K562 (cell line): ENCODE results near the gene PRKG1. TPM values are rescaled to one million over a fixed set of nuclear protein-coding genes. Genes with fewer than 3 reads are reported as not detected.

ENCODE experiments used
- ATAC-seq: fragments of 200-7000 bp; cut with Tn5 transposase; 3 replicates; pipeline ENCODE4 v1.9.1; 2020; ENCODE audit warnings: moderate library complexity
- BruUV-seq: library from RNA; stranded (reverse); fragments of 400-500 nt; replicated peaks from 2 replicates; lab custom pipeline; 2021; lab: Mats Ljungman, UMichigan
- CTCF ChIA-PET: fragments of 300-600 bp; formaldehyde crosslinking; extraction: SDS; loops from one replicate; lab custom pipeline; 2021; ENCODE audit warnings: low intra/inter-chr PET ratio; lab: Yijun Ruan, JAX
- POLR2A ChIA-PET: fragments of 300-600, 350-650 bp; sonication (Branson Sonifier 250); formaldehyde crosslinking; extraction: SDS; loops from one replicate; lab custom pipeline; 2021; ENCODE audit warnings: antibody characterized with exemption, inconsistent platforms; lab: Yijun Ruan, JAX
- DNase-seq, 4 experiments: peaks; one replicate each; pipeline versions ENCODE4 v3.0.0 to v3.0.0-alpha.2; 2011 to 2018; ENCODE audit warnings: low spot score in 3 of 4, mixed read lengths in 3 of 4; ENCODE audit errors: extremely low read depth in 1 of 4
- FAIRE-seq: peaks from 2 replicates; lab custom pipeline; 2011; peaks lifted over from hg19 to GRCh38; lab: Jason Lieb, UNC
- H2AFZ ChIP-seq: 2 replicates; pipeline ENCODE4 v1.6.0; 2011; ENCODE audit warnings: low read depth, low read length, control low read depth, inconsistent platforms
- H3K27ac ChIP-seq: fragments of 200-600 bp; 3 replicates; pipeline ENCODE4 v1.8.0; 2011; ENCODE audit warnings: low read depth, mild to moderate bottlenecking, control low read depth, inconsistent platforms, low read length, moderate library complexity, mixed read lengths; ENCODE audit errors: extremely low read depth
- H3K27me3 ChIP-seq, 2 experiments: fragments of 300-600 bp in 1 of 2; 2 replicates in 1 of 2; 3 replicates in 1 of 2; pipeline versions ENCODE4 v1.6.0 to v1.8.0; 2011; ENCODE audit warnings: inconsistent platforms in 2 of 2, low read length in 2 of 2, mild to moderate bottlenecking in 1 of 2, mixed read lengths in 1 of 2, moderate library complexity in 1 of 2; ENCODE audit not compliant: control insufficient read depth in 2 of 2, insufficient read depth in 2 of 2
- H3K36me3 ChIP-seq: fragments of 300-600 bp; 3 replicates; pipeline ENCODE4 v1.8.0; 2011; ENCODE audit warnings: mild to moderate bottlenecking, low read length, inconsistent platforms; ENCODE audit not compliant: control insufficient read depth, insufficient read depth
- H3K4me1 ChIP-seq, 2 experiments: fragments of 200-600 bp in 1 of 2; replicated peaks in 1 of 2; 2 replicates in 1 of 2; 3 replicates in 1 of 2; pipeline versions ENCODE4 v1.5.1 to v1.8.0; 2011; ENCODE audit warnings: inconsistent platforms in 2 of 2, low read length in 2 of 2, mild to moderate bottlenecking in 1 of 2, mixed read lengths in 1 of 2, moderate library complexity in 1 of 2; ENCODE audit not compliant: control insufficient read depth in 2 of 2, insufficient read depth in 2 of 2
- H3K4me2 ChIP-seq: 2 replicates; pipeline ENCODE4 v1.6.1; 2011; ENCODE audit warnings: low read length, control low read depth, inconsistent platforms, mixed read lengths; ENCODE audit not compliant: insufficient read depth
- H3K4me3 ChIP-seq: fragments of 200-600 bp; sonication (generic), shearing (Covaris generic); 2 replicates; pipeline ENCODE4 v1.5.1; 2016; ENCODE audit warnings: control low read depth, inconsistent platforms
- H3K79me2 ChIP-seq: fragments of 200-600 bp; 3 replicates; pipeline ENCODE4 v1.8.0; 2011; ENCODE audit warnings: low read length, inconsistent platforms; ENCODE audit not compliant: control insufficient read depth, insufficient read depth
- H3K9ac ChIP-seq, 2 experiments: 2 replicates each; pipeline versions ENCODE4 v1.6.0 to v1.6.1; 2011; ENCODE audit warnings: low read depth in 2 of 2, low read length in 2 of 2, control low read depth in 1 of 2, inconsistent platforms in 1 of 2, mild to moderate bottlenecking in 1 of 2, mixed read lengths in 1 of 2; ENCODE audit not compliant: insufficient read depth in 1 of 2
- H3K9me1 ChIP-seq: one replicate; pipeline ENCODE4 v1.6.0; 2011; ENCODE audit warnings: inconsistent platforms, mild to moderate bottlenecking, low read length, moderate library complexity; ENCODE audit not compliant: control insufficient read depth, insufficient read depth
- H3K9me3 ChIP-seq: replicated peaks from 2 replicates; pipeline ENCODE4 v1.5.1; 2011; ENCODE audit warnings: low read depth, low read length, inconsistent platforms; ENCODE audit not compliant: control insufficient read depth, insufficient read depth
- H4K20me1 ChIP-seq: replicated peaks from 2 replicates; pipeline ENCODE4 v1.6.1; 2011; ENCODE audit warnings: low read length, inconsistent platforms, mixed read lengths; ENCODE audit not compliant: control insufficient read depth, insufficient read depth
- GABPB1 ChIP-seq: sonication (generic); formaldehyde crosslinking; IDR thresholded peaks from 2 replicates; pipeline ENCODE4 v1.8.0; 2022; ENCODE audit warnings: mild to moderate bottlenecking, missing genetic modification reagents
- KLF13 ChIP-seq: fragments of 450-650 bp; IDR thresholded peaks from 2 replicates; pipeline ENCODE4 v1.6.1; 2016; ENCODE audit warnings: missing genetic modification characterization, low read depth, mild to moderate bottlenecking, missing compliant biosample characterization, moderate library complexity, borderline replicate concordance
- MAFF ChIP-seq: IDR thresholded peaks from 2 replicates; pipeline ENCODE4 v1.6.1; 2012; ENCODE audit warnings: low read length, improper control_type of control experiment
- RBM34 ChIP-seq: fragments of 200-400 bp; formaldehyde crosslinking; IDR thresholded peaks from 2 replicates; pipeline ENCODE4 v1.6.1; 2018; ENCODE audit warnings: low read length, borderline replicate concordance; ENCODE audit not compliant: insufficient read depth
- RERE ChIP-seq: sonication (generic); formaldehyde crosslinking; IDR thresholded peaks from 2 replicates; pipeline ENCODE4 v1.8.0; 2023; ENCODE audit warnings: missing genetic modification reagents, mild to moderate bottlenecking, borderline replicate concordance
- ZNF316 ChIP-seq: fragments of 450-650 bp; IDR thresholded peaks from 2 replicates; pipeline ENCODE4 v1.6.1; 2016
- ZNF766 ChIP-seq: fragments of 200-800 bp; sonication (Bioruptor generic); conservative IDR thresholded peaks from 2 replicates; pipeline ENCODE4 v1.6.1; 2016; ENCODE audit warnings: missing genetic modification characterization, missing compliant biosample characterization
- WGBS: fragments of 100-300 bp; shearing (Covaris generic); methylation state at CpG from one replicate; pipeline ENCODE4 v1.1.6; 2016; ENCODE audit warnings: low coverage, mixed read lengths; ENCODE audit not compliant: insufficient coverage; ENCODE audit errors: missing lambda C conversion rate; 5-methylcytosine and 5-hydroxymethylcytosine counted together
- in situ Hi-C: fragments of 300-500 bp; cut with MboI; formaldehyde crosslinking; loops from 4 replicates; pipeline ENCODE4 v1.15.0; 2018; ENCODE audit warnings: inconsistent platforms, mixed read lengths
- intact Hi-C: fragments of 100-400 bp; cut with micrococcal nuclease; formaldehyde crosslinking; loops from 2 replicates; pipeline ENCODE4 v1.14.2; 2022
- polyA plus RNA-seq, 8 experiments: library from polyadenylated mRNA; depleted of rRNA in 4 of 8; stranded (reverse) in 5 of 8; unstranded in 3 of 8; fragments of >200 nt; fragmentation: Nextera tagmentation in 2 of 8; fragmentation: Illumina TruSeq in 1 of 8; extraction: Ambion mirVana in 2 of 8; extraction: Trizol in 1 of 8; gene quantifications; 2 replicates each; pipeline versions ENCODE4 v1.2.1 to v1.2.3, GENCODE V29; 2011 to 2014; ENCODE audit warnings: inconsistent platforms in 1 of 8, missing spikeins in 1 of 8
- total RNA-seq, 7 experiments: library from RNA; depleted of rRNA in 6 of 7; stranded (reverse); fragments of >200 nt in 6 of 7; fragmentation: Illumina TruSeq in 2 of 7; extraction: Trizol in 2 of 7; gene quantifications; 2 replicates each; pipeline versions ENCODE4 v1.2.1 to v1.2.3, GENCODE V29; 2011 to 2021; ENCODE audit warnings: low replicate concordance in 1 of 7

Gene PRKG1
- total and polyA plus RNA-seq, 9 of the 15 experiments (the other 6 are each of a cell fraction or from before 2014, with no cell fraction given): 0.22 TPM; not detected in 8

- Histone ChIP-seq H3K79me2 (no peaks in the 10 kb centered on the region), H2AFZ (no peak overlapping the region), H3K27me3 (no peaks in the 10 kb centered on the region), H3K4me2 (no peak overlapping the region), H4K20me1 (no peaks in the 10 kb centered on the region), H3K27ac (no peak overlapping the region), H3K4me1 (no peaks in the 10 kb centered on the region), H3K9me1 (no peaks in the 10 kb centered on the region), H3K9me3 (no peaks in the 10 kb centered on the region), H3K9ac (no peak overlapping the region), H3K36me3 (no peaks in the 10 kb centered on the region), H3K4me3 (no peak overlapping the region)
- DNase-seq (no peak), ATAC-seq (no peak), FAIRE-seq (no peak)
- ChIA-PET CTCF (no interaction called here), POLR2A (no interaction called here)
- WGBS: 0% methylated on average over 3 of the region's 3 CpGs
- intact Hi-C loops: no loop called here
- TF ChIP-seq RBM34 (no peak), KLF13 (tag) (no peak), ZNF766 (CRISPR knock-in tag) (no peak), RERE (CRISPR knock-in tag) (no peak), MAFF (peak; percentile 25), GABPB1 (CRISPR knock-in tag) (no peak), ZNF316 (peak; percentile 30; the same call in 1 of the 2 replicates)
- BruUV-seq: no TSS peak
- in situ Hi-C loops: no loop called here
Observed at GRCh38 chr10:51215951-51216834, 141.9 kb downstream of the PRKG1 start.
